Psoas muscle (tissue), 8 donors: Measurements from ENCODE around the gene STS. TPM values are rescaled to one million over a fixed set of nuclear protein-coding genes. Genes with fewer than 3 reads are reported as not detected.
A peak's percentile ranks its signal among the peaks of the same experiment; 100 is the strongest.

Experiments
- ATAC-seq, 4 donors: fragments of 200-7000 bp; cut with Tn5 transposase; one replicate each; pipeline ENCODE4 v1.9.1; 2020; ENCODE audit warnings: moderate library complexity in 3 of 4, mild to moderate bottlenecking in 2 of 4
- DNase-seq, 2 donors: peaks; one replicate each; pipeline ENCODE4 v3.0.0-alpha.2; 2020
- H3K27ac ChIP-seq: fragments of 200-600 bp; one replicate; pipeline ENCODE4 v1.8.0; 2022
- H3K27me3 ChIP-seq, 3 donors: fragments of 200-600 bp in 1 of 3; one replicate each; pipeline versions ENCODE4 v1.6.1 to v1.8.0; 2013 to 2022; ENCODE audit warnings: low read length in 2 of 3, mild to moderate bottlenecking in 2 of 3, moderate library complexity in 1 of 3; ENCODE audit not compliant: insufficient read depth in 3 of 3
- H3K36me3 ChIP-seq, 2 donors: fragments of 200-600 bp in 1 of 2; one replicate each; pipeline versions ENCODE4 v1.6.1 to v1.8.0; 2013 to 2022; ENCODE audit warnings: low read depth in 1 of 2, mild to moderate bottlenecking in 1 of 2, moderate library complexity in 1 of 2; ENCODE audit not compliant: insufficient read depth in 1 of 2
- H3K4me1 ChIP-seq: fragments of 200-600 bp; one replicate; pipeline ENCODE4 v1.8.0; 2022
- H3K4me3 ChIP-seq: fragments of 200-600 bp; one replicate; pipeline ENCODE4 v1.8.0; 2022; ENCODE audit warnings: mild to moderate bottlenecking
- H3K9me3 ChIP-seq: fragments of 200-600 bp; one replicate; pipeline ENCODE4 v1.8.0; 2022
- WGBS, 3 donors: extraction: QIAGEN DNeasy Blood & Tissue Kit; methylation state at CpG; one replicate each; pipeline versions ENCODE4 v1.1.6 to v1.1.7; 2013; 5-methylcytosine and 5-hydroxymethylcytosine counted together
- intact Hi-C, 2 donors: fragments of 100-400 bp; cut with DNase I; formaldehyde crosslinking; loops; one replicate each; pipeline versions ENCODE4 v1.11.0 to v1.14.2; 2022
- polyA plus RNA-seq, 3 donors: library from polyadenylated mRNA; stranded (reverse); fragments of 200-250 nt; gene quantifications; one replicate each; pipeline ENCODE4 v1.2.3, GENCODE V29; 2013
- total RNA-seq, 4 donors: library from RNA; stranded (reverse); fragmentation: NEBNext Ultra II Directional in 2 of 4; extraction: Animal tissue kit (Norgen Biotek cat#: 25700) in 2 of 4; gene quantifications; one replicate each; pipeline versions ENCODE4 v1.2.1 to v1.2.4, GENCODE V29; 2021 to 2023
- TF ChIP-seq, protein P1 (sequence below): fragments of 200-600 bp; IDR thresholded peaks from one replicate; pipeline ENCODE4 v1.8.0; 2022; ENCODE audit warnings: antibody characterized with exemption
- donor health status: healthy with polysubstance abuse.
- donor health status: DM: no; HTN: no; CAD: no; lungs with moderate emphysema.
- donor health status: Bipolar disorder and iron deficiency.
- donor health status: healthy.
- donor health status: DM: yes; HTN: yes; CAD: no.
- donor health status: DM: no; HTN: no; CAD: no.
- donor health status: DM: no; HTN: no; CAD: no.
- donor health status: DM: yes; HTN: yes; CAD: no.

Gene STS
- total and polyA plus RNA-seq, 7 donors: 2.3 to 14.3 (median 4.6) TPM

- DNase-seq (no peak), ATAC-seq (peak in 3 of 4 donors; percentile 63 to 93 (median 71))
- TF ChIP-seq, protein P1, sequence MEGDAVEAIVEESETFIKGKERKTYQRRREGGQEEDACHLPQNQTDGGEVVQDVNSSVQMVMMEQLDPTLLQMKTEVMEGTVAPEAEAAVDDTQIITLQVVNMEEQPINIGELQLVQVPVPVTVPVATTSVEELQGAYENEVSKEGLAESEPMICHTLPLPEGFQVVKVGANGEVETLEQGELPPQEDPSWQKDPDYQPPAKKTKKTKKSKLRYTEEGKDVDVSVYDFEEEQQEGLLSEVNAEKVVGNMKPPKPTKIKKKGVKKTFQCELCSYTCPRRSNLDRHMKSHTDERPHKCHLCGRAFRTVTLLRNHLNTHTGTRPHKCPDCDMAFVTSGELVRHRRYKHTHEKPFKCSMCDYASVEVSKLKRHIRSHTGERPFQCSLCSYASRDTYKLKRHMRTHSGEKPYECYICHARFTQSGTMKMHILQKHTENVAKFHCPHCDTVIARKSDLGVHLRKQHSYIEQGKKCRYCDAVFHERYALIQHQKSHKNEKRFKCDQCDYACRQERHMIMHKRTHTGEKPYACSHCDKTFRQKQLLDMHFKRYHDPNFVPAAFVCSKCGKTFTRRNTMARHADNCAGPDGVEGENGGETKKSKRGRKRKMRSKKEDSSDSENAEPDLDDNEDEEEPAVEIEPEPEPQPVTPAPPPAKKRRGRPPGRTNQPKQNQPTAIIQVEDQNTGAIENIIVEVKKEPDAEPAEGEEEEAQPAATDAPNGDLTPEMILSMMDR: no peak
Observed at GRCh38 chrX:7159149-7159861, 11.8 kb downstream of the STS start.

GRCh38 chrX:7163146-7163677 lies 15.7 kb downstream of the STS start:
- intact Hi-C loops: no loop called here
- H3K4me1 ChIP-seq: no peaks in the 10 kb centered on the region
- 45 to 64% (median 57%) methylated on average over 1 of the region's 1 CpG for WGBS, 3 donors
- no peaks in the 10 kb centered on the region for H3K9me3 ChIP-seq
- no peaks in the 10 kb centered on the region for H3K27me3 ChIP-seq
- TF ChIP-seq, protein P1: no peak
- DNase-seq (no peak), ATAC-seq (peak in 1 of 4 donors; percentile 38)
- no peak overlapping the region for H3K4me3 ChIP-seq
- H3K36me3 ChIP-seq: no peaks in the 10 kb centered on the region
- no peak overlapping the region for H3K27ac ChIP-seq

More at GRCh38 chrX:7159149-7159861, 11.8 kb downstream of the STS start:
- WGBS, 3 donors: 74 to 77% (median 74%) methylated on average over 7 of the region's 7 CpGs
- Histone ChIP-seq H3K4me1 (no peaks in the 10 kb centered on the region), H3K36me3 (no peaks in the 10 kb centered on the region), H3K27me3 (no peaks in the 10 kb centered on the region), H3K9me3 (no peaks in the 10 kb centered on the region), H3K4me3 (no peak overlapping the region), H3K27ac (no peak overlapping the region)
- intact Hi-C loops: no loop called here

GRCh38 chrX:7164174-7164573 lies 16.7 kb downstream of the STS start:
- intact Hi-C loops: no loop called here
- Histone ChIP-seq H3K36me3 (no peaks in the 10 kb centered on the region), H3K27me3 (no peaks in the 10 kb centered on the region), H3K27ac (no peak overlapping the region), H3K4me3 (no peak overlapping the region), H3K9me3 (no peaks in the 10 kb centered on the region), H3K4me1 (no peaks in the 10 kb centered on the region)
- TF ChIP-seq, protein P1: no peak
- 56 to 64% (median 62%) methylated on average over 3 of the region's 3 CpGs for WGBS, 3 donors
- ATAC-seq (no peak), DNase-seq (no peak)

GRCh38 chrX:7168371-7168770 lies 20.9 kb downstream of the STS start:
- ATAC-seq: no peak
- 94 to 100% (median 95%) methylated on average over 1 of the region's 1 CpG for WGBS, 3 donors

More at GRCh38 chrX:7168371-7168770, 20.9 kb downstream of the STS start:
- intact Hi-C loops: no loop called here
- DNase-seq: no peak
- H3K9me3 ChIP-seq: no peaks in the 10 kb centered on the region
- no peak overlapping the region for H3K4me3 ChIP-seq
- TF ChIP-seq, protein P1: no peak
- H3K4me1 ChIP-seq: no peaks in the 10 kb centered on the region
- no peaks in the 10 kb centered on the region for H3K27me3 ChIP-seq
- H3K27ac ChIP-seq: no peak overlapping the region
- no peaks in the 10 kb centered on the region for H3K36me3 ChIP-seq
